ENCODE results near the gene RAP1GAP2. TPM values are rescaled to one million over a fixed set of nuclear protein-coding genes. Genes with fewer than 3 reads are reported as not detected.

RAP1GAP2 gene
- total RNA-seq, 4 donors from 2014 or later, result 7.4 to 13.1 (median 10.7) TPM

DNA sequence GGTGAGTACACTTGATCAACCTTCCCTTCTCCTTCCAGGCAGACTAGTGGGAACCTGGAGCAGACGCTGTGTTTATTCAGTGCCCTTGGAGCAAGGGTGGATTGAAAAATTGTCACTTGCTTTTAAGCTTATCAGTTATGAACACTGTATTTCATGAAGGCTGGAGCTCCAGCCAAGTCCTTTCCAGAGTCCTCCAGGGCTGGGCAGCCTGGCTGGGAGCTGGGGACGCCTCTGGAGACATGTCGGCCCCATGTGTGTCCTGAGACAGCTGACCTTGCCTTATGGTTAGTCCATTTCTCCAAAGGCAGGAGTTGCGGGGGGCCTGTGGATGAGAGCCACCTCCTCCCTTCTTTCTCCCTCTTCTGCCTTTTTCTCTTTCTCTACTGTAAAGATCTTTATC lies 67.0 kb downstream of the RAP1GAP2 start:
- 79% methylated on average over 4 of the region's 4 CpGs for WGBS
- DNase-seq (ENCODE audit: extremely low spot score), result no peak
- Histone ChIP-seq H3K36me3 (no peaks in the 10 kb centered on the region), H3K9me3 (no peaks in the 10 kb centered on the region), H3K27me3 (no peaks in the 10 kb centered on the region), H3K4me1 (peaks cover 0 to 5% (median 2%) of the 10 kb centered on the region in 4 donors), H3K27ac (replicated peaks in 1 of 4) (no peak overlapping the region), H3K4me3 (no peak overlapping the region)
- TF ChIP-seq EP300 (IDR thresholded peaks at IDR 0.05) (no peak), POLR2A (IDR thresholded peaks at IDR 0.05; ENCODE audit: low read depth) (no peak), CTCF (IDR thresholded peaks at IDR 0.05) (no peak), POLR2AphosphoS5 (IDR thresholded peaks at IDR 0.05) (no peak)
- intact Hi-C loops (cut with DNase I), result no loop called here

DNA sequence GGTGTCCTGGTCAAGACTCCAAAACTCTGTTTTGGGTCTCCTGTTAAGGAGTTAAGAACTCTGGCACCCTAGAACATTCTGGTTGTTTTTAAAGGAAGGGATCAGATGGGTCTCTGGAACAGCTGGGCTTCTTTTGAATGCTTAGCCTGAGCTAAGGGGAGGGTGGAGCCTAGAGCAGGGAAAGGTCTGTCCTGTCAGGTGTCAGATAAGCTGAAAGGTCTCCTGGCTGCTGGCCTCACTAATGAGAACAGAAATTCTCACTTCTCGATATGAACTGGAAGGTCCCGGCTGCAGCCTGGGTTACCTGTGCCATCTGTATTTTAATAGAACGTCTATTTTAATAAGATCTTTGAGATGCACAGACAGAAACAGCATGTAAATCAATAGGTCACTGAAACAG lies 69.0 kb downstream of the RAP1GAP2 start:
- H3K4me1 ChIP-seq, result peaks cover 0 to 5% (median 2%) of the 10 kb centered on the region in 4 donors
- no peaks in the 10 kb centered on the region for H3K9me3 ChIP-seq
- H3K27ac ChIP-seq (replicated peaks in 1 of 4), result no peak overlapping the region
- DNase-seq (ENCODE audit: extremely low spot score), result no peak
- H3K4me3 ChIP-seq, result no peak overlapping the region
- 87% methylated on average over 3 of the region's 3 CpGs for WGBS
- no peaks in the 10 kb centered on the region for H3K36me3 ChIP-seq
- TF ChIP-seq POLR2A (IDR thresholded peaks at IDR 0.05; ENCODE audit: low read depth) (no peak), EP300 (IDR thresholded peaks at IDR 0.05) (no peak), POLR2AphosphoS5 (IDR thresholded peaks at IDR 0.05) (no peak), CTCF (IDR thresholded peaks at IDR 0.05) (no peak)
- no peaks in the 10 kb centered on the region for H3K27me3 ChIP-seq
- intact Hi-C loops (cut with DNase I), result no loop called here

DNA sequence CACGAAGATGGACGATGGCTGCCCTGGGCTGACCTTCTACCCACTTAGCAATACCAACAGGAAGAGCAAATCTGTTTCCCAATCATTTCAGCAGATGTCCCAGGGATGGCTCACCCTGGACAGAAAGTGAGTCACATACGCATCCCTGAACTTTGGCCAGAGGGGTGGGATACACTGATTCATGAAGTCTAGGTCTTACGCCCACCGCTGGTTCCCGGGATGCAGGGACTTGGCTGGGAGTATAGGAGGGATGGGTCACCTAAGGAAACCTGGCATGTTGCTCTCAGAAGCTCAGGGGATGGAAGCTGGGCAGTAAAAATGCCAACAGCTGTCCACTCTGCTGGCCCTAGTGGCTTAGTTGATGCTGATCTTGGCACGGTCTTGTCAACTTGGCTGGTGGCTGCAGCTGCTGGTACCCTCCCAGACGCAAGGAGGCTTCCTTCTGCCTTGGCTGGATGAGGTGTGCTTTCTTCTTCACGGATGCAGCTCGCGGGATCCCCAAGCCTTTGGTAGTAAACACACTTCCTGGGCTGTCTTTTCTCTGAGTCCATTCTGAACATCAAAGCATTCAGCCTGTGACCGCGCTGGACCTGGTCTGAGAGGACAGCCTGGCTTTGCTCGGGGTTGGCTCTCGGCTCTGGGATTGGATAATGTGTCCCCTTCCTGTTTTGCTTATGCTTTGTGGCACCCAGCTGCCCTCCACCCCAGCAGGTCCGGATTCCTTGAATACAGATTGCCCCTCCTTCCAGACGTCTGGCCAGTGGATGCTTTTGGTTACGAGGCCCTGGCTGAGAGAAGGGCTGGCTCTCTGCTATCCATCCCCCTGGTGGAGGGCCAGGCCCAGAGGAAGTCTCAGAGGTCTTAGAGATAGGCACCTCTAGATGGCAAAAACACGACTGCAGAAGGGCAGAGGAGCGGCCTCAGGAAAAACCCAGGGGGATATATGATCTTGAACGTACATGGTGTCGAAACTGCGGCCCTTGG lies 71.5 kb downstream of the RAP1GAP2 start:
- Histone ChIP-seq H3K36me3 (no peaks in the 10 kb centered on the region), H3K9me3 (no peaks in the 10 kb centered on the region), H3K4me1 (peaks cover 0 to 5% (median 2%) of the 10 kb centered on the region in 4 donors), H3K4me3 (no peak overlapping the region), H3K27me3 (no peaks in the 10 kb centered on the region), H3K27ac (replicated peaks in 1 of 4) (no peak overlapping the region)
- no peak for DNase-seq (ENCODE audit: extremely low spot score)
- 62% methylated on average over 16 of the region's 23 CpGs for WGBS
- no peak for TF ChIP-seq POLR2A (IDR thresholded peaks at IDR 0.05; ENCODE audit: low read depth)
- no peak for TF ChIP-seq POLR2AphosphoS5 (IDR thresholded peaks at IDR 0.05)
- TF ChIP-seq CTCF (IDR thresholded peaks at IDR 0.05), result no peak
- no peak for TF ChIP-seq EP300 (IDR thresholded peaks at IDR 0.05)
- intact Hi-C loops (cut with DNase I), result no loop called here

GRCh38 chr17:2869604-2870003 lies 73.4 kb downstream of the RAP1GAP2 start:
- H3K36me3 ChIP-seq, result no peaks in the 10 kb centered on the region
- H3K4me3 ChIP-seq, result no peak overlapping the region
- no peak overlapping the region for H3K27ac ChIP-seq (replicated peaks in 1 of 4)
- 82% methylated on average over 9 of the region's 13 CpGs for WGBS
- TF ChIP-seq EP300 (IDR thresholded peaks at IDR 0.05), result no peak
- no peak for TF ChIP-seq POLR2AphosphoS5 (IDR thresholded peaks at IDR 0.05)
- TF ChIP-seq CTCF (IDR thresholded peaks at IDR 0.05), result no peak
- TF ChIP-seq POLR2A (IDR thresholded peaks at IDR 0.05; ENCODE audit: low read depth), result no peak
- H3K27me3 ChIP-seq, result no peaks in the 10 kb centered on the region
- intact Hi-C loops (cut with DNase I), result no loop called here
- H3K4me1 ChIP-seq, result peaks cover 0 to 4% (median 2%) of the 10 kb centered on the region in 4 donors
- no peaks in the 10 kb centered on the region for H3K9me3 ChIP-seq
- no peak for DNase-seq (ENCODE audit: extremely low spot score)

Data from esophagus muscularis mucosa (tissue), 4 donors.